ENCODE results near the gene DPP3.

- TF ChIP-seq CTCF (IDR thresholded peaks at IDR 0.05) (no peak), EZH2 (IDR thresholded peaks at IDR 0.05; ENCODE audit: borderline replicate concordance, insufficient read depth, low read depth, low read length, poor library complexity, severe bottlenecking) (no peak)
Measured at GRCh38 chr11:66437979-66438503, 42.2 kb upstream of the DPP3 start.

All from B cell (primary cell).